Measurements from ENCODE around the gene ZDHHC4. TPM values are rescaled to one million over a fixed set of nuclear protein-coding genes. Genes with fewer than 3 reads are reported as not detected.

ZDHHC4 gene
- total and polyA plus RNA-seq, 2 of the 13 experiments (the other 11 are each of a cell fraction or from before 2014, with no cell fraction given) = 83.2 to 188 TPM

- TF ChIP-seq ZNF512B (CRISPR knock-in tag; IDR thresholded peaks at IDR 0.05; ENCODE audit: borderline replicate concordance) (no peak), RBAK (CRISPR knock-in tag; IDR thresholded peaks at IDR 0.05) (no peak), HMGA1 (CRISPR knock-in tag; conservative IDR thresholded peaks at IDR 0.05) (no peak), PHF5A (CRISPR knock-in tag; IDR thresholded peaks at IDR 0.05; ENCODE audit: low read depth, unreplicated experiment) (no peak), ZNF720 (CRISPR knock-in tag; IDR thresholded peaks at IDR 0.05) (no peak), RBM22 (optimal IDR thresholded peaks at IDR 0.05; ENCODE audit: low read length) (no peak), CBX2 (IDR thresholded peaks at IDR 0.05; ENCODE audit: low read depth, low read length) (no peak), CBX2 (CRISPR knock-in tag; IDR thresholded peaks at IDR 0.05; ENCODE audit: low read depth) (no peak), SIN3B (IDR thresholded peaks at IDR 0.05; ENCODE audit: low read length) (no peak), ZNF331 (CRISPR knock-in tag; IDR thresholded peaks at IDR 0.05) (peak; percentile 61; the same call in 1 of the 2 replicates), FOXO1 (CRISPR knock-in tag; IDR thresholded peaks at IDR 0.05) (no peak), MZF1 (CRISPR knock-in tag; IDR thresholded peaks at IDR 0.05; ENCODE audit: borderline replicate concordance) (no peak), ZFY (CRISPR knock-in tag; IDR thresholded peaks at IDR 0.05) (peak; percentile 97), CREM (IDR thresholded peaks at IDR 0.05) (no peak), CREM (CRISPR knock-in tag; IDR thresholded peaks at IDR 0.05) (no peak), SKI (IDR thresholded peaks at IDR 0.05; ENCODE audit: partially characterized antibody) (peak; percentile 55), SATB2 (CRISPR knock-in tag; IDR thresholded peaks at IDR 0.05) (0 out of 2 replicates have a peak, but pooled peaks have one; percentile 32), GZF1 (CRISPR knock-in tag; IDR thresholded peaks at IDR 0.05) (0 out of 2 replicates have a peak, but pooled peaks have one; percentile 35), TBX2 (CRISPR knock-in tag; IDR thresholded peaks at IDR 0.05; ENCODE audit: borderline replicate concordance) (peak; percentile 43), ZNF83 (CRISPR knock-in tag; IDR thresholded peaks at IDR 0.05; ENCODE audit: borderline replicate concordance) (no peak), HIVEP1 (CRISPR knock-in tag; IDR thresholded peaks at IDR 0.05) (no peak)
- TF ChIP-seq, protein P1, sequence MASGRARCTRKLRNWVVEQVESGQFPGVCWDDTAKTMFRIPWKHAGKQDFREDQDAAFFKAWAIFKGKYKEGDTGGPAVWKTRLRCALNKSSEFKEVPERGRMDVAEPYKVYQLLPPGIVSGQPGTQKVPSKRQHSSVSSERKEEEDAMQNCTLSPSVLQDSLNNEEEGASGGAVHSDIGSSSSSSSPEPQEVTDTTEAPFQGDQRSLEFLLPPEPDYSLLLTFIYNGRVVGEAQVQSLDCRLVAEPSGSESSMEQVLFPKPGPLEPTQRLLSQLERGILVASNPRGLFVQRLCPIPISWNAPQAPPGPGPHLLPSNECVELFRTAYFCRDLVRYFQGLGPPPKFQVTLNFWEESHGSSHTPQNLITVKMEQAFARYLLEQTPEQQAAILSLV (CRISPR knock-in tag; IDR thresholded peaks at IDR 0.05; ENCODE audit: borderline replicate concordance) = no peak
- TF ChIP-seq, protein P2, sequence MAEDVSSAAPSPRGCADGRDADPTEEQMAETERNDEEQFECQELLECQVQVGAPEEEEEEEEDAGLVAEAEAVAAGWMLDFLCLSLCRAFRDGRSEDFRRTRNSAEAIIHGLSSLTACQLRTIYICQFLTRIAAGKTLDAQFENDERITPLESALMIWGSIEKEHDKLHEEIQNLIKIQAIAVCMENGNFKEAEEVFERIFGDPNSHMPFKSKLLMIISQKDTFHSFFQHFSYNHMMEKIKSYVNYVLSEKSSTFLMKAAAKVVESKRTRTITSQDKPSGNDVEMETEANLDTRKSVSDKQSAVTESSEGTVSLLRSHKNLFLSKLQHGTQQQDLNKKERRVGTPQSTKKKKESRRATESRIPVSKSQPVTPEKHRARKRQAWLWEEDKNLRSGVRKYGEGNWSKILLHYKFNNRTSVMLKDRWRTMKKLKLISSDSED (CRISPR knock-in tag; IDR thresholded peaks at IDR 0.05) = no peak
- TF ChIP-seq, protein P3, sequence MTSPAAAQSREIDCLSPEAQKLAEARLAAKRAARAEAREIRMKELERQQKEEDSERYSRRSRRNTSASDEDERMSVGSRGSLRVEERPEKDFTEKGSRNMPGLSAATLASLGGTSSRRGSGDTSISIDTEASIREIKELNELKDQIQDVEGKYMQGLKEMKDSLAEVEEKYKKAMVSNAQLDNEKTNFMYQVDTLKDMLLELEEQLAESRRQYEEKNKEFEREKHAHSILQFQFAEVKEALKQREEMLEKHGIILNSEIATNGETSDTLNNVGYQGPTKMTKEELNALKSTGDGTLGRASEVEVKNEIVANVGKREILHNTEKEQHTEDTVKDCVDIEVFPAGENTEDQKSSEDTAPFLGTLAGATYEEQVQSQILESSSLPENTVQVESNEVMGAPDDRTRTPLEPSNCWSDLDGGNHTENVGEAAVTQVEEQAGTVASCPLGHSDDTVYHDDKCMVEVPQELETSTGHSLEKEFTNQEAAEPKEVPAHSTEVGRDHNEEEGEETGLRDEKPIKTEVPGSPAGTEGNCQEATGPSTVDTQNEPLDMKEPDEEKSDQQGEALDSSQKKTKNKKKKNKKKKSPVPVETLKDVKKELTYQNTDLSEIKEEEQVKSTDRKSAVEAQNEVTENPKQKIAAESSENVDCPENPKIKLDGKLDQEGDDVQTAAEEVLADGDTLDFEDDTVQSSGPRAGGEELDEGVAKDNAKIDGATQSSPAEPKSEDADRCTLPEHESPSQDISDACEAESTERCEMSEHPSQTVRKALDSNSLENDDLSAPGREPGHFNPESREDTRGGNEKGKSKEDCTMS (CRISPR knock-in tag; conservative IDR thresholded peaks at IDR 0.05) = no peak
Observed at GRCh38 chr7:6589829-6590644, 12.8 kb downstream of the ZDHHC4 start, which contains the start of gene INTS15 (continued).
